Choroid plexus epithelial cell (primary cell): ENCODE results near the gene BMPR1A.

Experiments
- DNase-seq: peaks from one replicate; pipeline ENCODE4 v3.0.0-alpha.2; 2010; ENCODE audit warnings: low read depth
- H3K4me3 ChIP-seq: 2 replicates; pipeline ENCODE4 v1.5.1; 2011; ENCODE audit warnings: low read depth, mild to moderate bottlenecking, control low read depth, low read length, moderate library complexity
- TF ChIP-seq, protein P1 (sequence below): conservative IDR thresholded peaks from 2 replicates; pipeline ENCODE4 v1.5.1; 2011; ENCODE audit warnings: low read depth, mild to moderate bottlenecking, control low read depth, inconsistent platforms, low read length, moderate library complexity

The BMPR1A gene

GRCh38 chr10:86958901-86959736 is 202.7 kb downstream of the BMPR1A start:
- TF ChIP-seq, protein P1, sequence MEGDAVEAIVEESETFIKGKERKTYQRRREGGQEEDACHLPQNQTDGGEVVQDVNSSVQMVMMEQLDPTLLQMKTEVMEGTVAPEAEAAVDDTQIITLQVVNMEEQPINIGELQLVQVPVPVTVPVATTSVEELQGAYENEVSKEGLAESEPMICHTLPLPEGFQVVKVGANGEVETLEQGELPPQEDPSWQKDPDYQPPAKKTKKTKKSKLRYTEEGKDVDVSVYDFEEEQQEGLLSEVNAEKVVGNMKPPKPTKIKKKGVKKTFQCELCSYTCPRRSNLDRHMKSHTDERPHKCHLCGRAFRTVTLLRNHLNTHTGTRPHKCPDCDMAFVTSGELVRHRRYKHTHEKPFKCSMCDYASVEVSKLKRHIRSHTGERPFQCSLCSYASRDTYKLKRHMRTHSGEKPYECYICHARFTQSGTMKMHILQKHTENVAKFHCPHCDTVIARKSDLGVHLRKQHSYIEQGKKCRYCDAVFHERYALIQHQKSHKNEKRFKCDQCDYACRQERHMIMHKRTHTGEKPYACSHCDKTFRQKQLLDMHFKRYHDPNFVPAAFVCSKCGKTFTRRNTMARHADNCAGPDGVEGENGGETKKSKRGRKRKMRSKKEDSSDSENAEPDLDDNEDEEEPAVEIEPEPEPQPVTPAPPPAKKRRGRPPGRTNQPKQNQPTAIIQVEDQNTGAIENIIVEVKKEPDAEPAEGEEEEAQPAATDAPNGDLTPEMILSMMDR: no peak
- peak; percentile 67 for DNase-seq
- H3K4me3 ChIP-seq: no peak overlapping the region

DNA sequence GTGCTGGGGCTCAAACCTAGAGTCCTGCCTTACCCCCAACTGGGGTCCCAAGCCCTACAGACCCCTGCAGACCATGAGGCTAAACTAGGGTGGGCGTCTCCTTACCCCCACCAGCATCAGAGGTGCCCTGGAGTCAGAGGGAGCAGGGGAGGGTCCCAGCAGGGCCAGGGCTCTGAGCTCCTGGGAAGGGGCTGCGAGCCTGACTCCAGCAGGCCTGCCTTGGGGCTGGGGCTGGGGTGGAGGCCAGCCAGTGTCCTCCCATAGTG is 203.3 kb downstream of the BMPR1A start:
- H3K4me3 ChIP-seq: no peak overlapping the region
- TF ChIP-seq, protein P1: no peak
- no peak for DNase-seq

DNA sequence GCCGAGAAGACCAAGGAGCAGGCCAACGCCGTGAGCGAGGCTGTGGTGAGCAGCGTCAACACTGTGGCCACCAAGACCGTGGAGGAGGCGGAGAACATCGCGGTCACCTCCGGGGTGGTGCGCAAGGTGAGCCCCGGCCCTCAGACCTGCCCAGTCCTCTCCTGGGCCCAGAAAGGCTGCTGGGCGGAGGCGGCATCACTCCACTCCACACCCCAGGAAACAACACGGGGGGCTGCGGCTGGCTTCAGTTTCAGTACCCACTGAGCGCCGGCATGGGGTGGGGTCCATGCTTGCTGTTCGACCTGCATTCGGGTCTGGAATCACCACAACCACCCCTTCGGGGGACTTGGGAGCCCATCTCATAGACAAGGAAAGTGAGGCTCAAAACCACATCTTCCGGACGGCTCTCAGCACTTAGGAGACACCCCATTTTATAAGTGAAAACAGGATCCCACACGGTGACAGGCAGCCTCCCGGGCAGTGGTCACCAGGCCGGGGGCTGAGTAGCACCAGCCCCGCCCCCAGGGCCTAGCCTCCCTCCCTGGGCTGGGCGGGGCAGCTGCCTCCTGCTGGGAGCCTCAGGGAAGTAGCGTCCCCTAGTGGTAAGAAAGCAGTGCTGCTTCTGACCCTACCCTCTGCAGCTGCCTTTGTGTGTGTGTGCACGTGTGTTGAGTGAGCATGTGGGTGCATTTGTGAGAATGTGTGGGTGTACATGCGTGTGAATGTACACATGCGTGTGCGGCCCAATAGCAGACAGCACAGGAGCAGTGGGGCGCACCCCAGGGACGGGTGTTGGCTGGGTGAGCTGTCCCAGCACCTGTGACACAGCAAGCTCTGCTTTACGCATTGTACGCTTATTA is 203.8 kb downstream of the BMPR1A start:
- TF ChIP-seq, protein P1: peak; percentile 85
- no peak overlapping the region for H3K4me3 ChIP-seq
- DNase-seq: peak; percentile 67

- TF ChIP-seq, protein P1: no peak
- H3K4me3 ChIP-seq: no peak overlapping the region
Measured at GRCh38 chr10:86960863-86961434, 204.5 kb downstream of the BMPR1A start.

DNA sequence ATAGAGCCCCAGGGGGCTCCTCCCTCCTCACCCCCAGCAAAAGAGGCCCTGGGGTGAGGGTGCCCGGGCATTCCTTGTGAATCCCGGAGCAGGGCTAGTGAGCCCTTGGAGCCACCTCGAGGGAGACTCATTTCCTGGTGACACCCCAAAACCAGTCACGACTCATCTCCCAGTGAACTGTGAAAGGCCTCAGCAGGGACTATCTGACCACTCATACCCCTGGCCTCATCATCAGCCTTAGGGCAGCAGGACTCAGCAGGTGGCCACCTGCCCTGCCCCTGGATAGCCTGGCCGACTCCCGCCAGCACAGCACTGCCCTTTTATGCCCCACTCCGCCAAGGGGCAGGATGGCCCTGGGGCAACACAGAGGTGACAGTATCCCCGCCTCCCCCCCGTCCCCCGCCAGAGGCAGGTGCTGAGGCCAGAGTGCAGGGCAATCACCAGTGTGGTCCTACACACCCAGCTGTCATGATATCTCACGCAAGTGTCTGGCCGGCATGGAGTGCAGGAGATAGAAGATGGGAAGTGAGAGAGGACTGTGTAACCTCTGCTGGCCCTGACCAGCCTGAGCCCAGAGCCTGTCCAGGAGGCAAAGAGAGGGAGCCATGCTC is 205.2 kb downstream of the BMPR1A start:
- TF ChIP-seq, protein P1: no peak

More at GRCh38 chr10:86960863-86961434, 204.5 kb downstream of the BMPR1A start:
- DNase-seq: no peak

DNA sequence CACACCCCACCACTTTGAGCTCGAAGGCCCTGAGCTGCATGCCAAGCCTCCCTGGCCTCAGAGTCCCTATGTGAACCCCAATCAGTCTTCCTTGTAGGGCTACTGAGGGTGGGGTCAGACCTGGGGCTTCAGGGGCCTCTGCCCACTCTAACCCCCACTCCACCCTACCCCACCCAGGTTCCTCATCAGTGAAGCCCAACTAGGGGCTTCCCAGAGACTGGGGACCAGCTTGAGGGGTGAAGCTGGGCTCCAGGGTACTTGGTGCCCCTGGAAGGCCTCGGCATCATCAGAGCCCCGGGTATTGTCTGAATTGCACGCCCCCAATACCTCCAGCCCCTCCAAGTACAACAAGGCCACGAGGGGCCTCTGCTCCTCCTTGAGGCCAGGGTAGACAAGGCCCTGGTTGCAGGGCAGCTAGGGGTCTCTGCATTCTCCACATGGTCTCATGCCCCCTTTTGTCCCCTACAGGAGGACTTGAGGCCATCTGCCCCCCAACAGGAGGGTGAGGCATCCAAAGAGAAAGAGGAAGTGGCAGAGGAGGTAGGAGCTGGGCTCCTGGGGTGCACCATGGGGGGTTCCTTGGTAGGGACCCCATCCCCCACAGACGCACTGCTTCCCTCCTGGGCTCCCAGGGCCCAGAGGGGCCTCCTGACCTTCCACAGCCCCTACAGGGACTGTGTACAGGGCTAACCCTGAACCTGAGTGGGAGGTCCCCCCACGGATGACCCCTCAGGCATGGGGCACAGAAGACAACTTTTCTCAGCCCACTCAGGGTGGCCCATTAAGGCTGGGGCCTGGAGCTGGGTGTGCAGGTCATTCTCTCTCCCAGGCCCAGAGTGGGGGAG is 205.9 kb downstream of the BMPR1A start:
- no peak overlapping the region for H3K4me3 ChIP-seq
- no peak for DNase-seq
- TF ChIP-seq, protein P1: no peak

More for the DNA sequence above, 205.2 kb downstream of the BMPR1A start:
- H3K4me3 ChIP-seq: no peak overlapping the region
- DNase-seq: no peak
